Measurements from ENCODE around the gene LECT2. TPM values are rescaled to one million over a fixed set of nuclear protein-coding genes. Genes with fewer than 3 reads are reported as not detected.

The LECT2 gene
- polyA plus RNA-seq, 1 donor (not counting 4 experiments of a cell fraction or from before 2014, with no cell fraction given) = not detected

- no peak for FAIRE-seq
- dilution Hi-C loops (cut with MboI; ENCODE audit: extremely low pct_ligation_motif_present, low sequenced_read_pairs) = no loop called here
- TF ChIP-seq CTCF (optimal IDR thresholded peaks at IDR 0.05 in 1 of 3, IDR thresholded peaks at IDR 0.05 in 1 of 3, conservative IDR thresholded peaks at IDR 0.05 in 1 of 3; ENCODE audit: extremely low read depth in 1 of 3, insufficient read depth in 2 of 3, low read length in 3 of 3) = no peak
- TF ChIP-seq EZH2 (IDR thresholded peaks at IDR 0.05; ENCODE audit: low read length) = no peak
Measured at GRCh38 chr5:135950611-135951010, 4.2 kb downstream of the LECT2 start.

GRCh38 chr5:135944967-135945560, 9.7 kb downstream of the LECT2 start:
- dilution Hi-C loops (cut with MboI; ENCODE audit: extremely low pct_ligation_motif_present, low sequenced_read_pairs) = no loop called here
- Histone ChIP-seq H3K9me3 (ENCODE audit: control insufficient read depth, low read depth, low read length) (no peaks in the 10 kb centered on the region), H2AFZ (ENCODE audit: control insufficient read depth, low read length) (no peak overlapping the region), H3K4me2 (ENCODE audit: control insufficient read depth, extremely low read depth, insufficient read depth, low read depth, low read length) (no peak overlapping the region), H3K79me2 (ENCODE audit: control insufficient read depth, insufficient read depth, low read length) (no peaks in the 10 kb centered on the region), H3K9ac (ENCODE audit: control insufficient read depth, extremely low read depth, insufficient read depth, low read length) (no peak overlapping the region), H3K4me1 (ENCODE audit: control insufficient read depth, extremely low read depth, insufficient read depth, low read length) (no peaks in the 10 kb centered on the region), H4K20me1 (ENCODE audit: control insufficient read depth, extremely low read depth, insufficient read depth, low read length) (no peaks in the 10 kb centered on the region), H3K27me3 (ENCODE audit: control insufficient read depth, extremely low read depth, insufficient read depth, low read length) (no peaks in the 10 kb centered on the region), H3K36me3 (ENCODE audit: control insufficient read depth in 2 of 2, extremely low read depth in 1 of 2, insufficient read depth in 2 of 2, low read length in 2 of 2) (no peaks in the 10 kb centered on the region), H3K27ac (ENCODE audit: control insufficient read depth, insufficient read depth, low read length) (no peak overlapping the region), H3K4me3 (ENCODE audit: control insufficient read depth in 2 of 3, extremely low read depth in 1 of 3, insufficient read depth in 2 of 3, low read depth in 1 of 3, low read length in 3 of 3) (no peak overlapping the region), H3K9me1 (ENCODE audit: control insufficient read depth, extremely low read depth, insufficient read depth, low read length) (no peaks in the 10 kb centered on the region)
- FAIRE-seq = peak; percentile 88
- TF ChIP-seq EZH2 (IDR thresholded peaks at IDR 0.05; ENCODE audit: low read length) (no peak), CTCF (optimal IDR thresholded peaks at IDR 0.05 in 1 of 3, IDR thresholded peaks at IDR 0.05 in 1 of 3, conservative IDR thresholded peaks at IDR 0.05 in 1 of 3; ENCODE audit: extremely low read depth in 1 of 3, insufficient read depth in 2 of 3, low read length in 3 of 3) (peak; percentile 56 to 73 (median 66))
- peak; percentile 54 for DNase-seq (ENCODE audit: low read depth, low spot score)

More at GRCh38 chr5:135950611-135951010, 4.2 kb downstream of the LECT2 start:
- Histone ChIP-seq H3K27me3 (ENCODE audit: control insufficient read depth, extremely low read depth, insufficient read depth, low read length) (no peaks in the 10 kb centered on the region), H3K4me3 (ENCODE audit: control insufficient read depth in 2 of 3, extremely low read depth in 1 of 3, insufficient read depth in 2 of 3, low read depth in 1 of 3, low read length in 3 of 3) (no peak overlapping the region), H4K20me1 (ENCODE audit: control insufficient read depth, extremely low read depth, insufficient read depth, low read length) (no peaks in the 10 kb centered on the region), H3K4me1 (ENCODE audit: control insufficient read depth, extremely low read depth, insufficient read depth, low read length) (no peaks in the 10 kb centered on the region), H3K9me3 (ENCODE audit: control insufficient read depth, low read depth, low read length) (no peaks in the 10 kb centered on the region), H2AFZ (ENCODE audit: control insufficient read depth, low read length) (no peak overlapping the region), H3K9me1 (ENCODE audit: control insufficient read depth, extremely low read depth, insufficient read depth, low read length) (no peaks in the 10 kb centered on the region), H3K9ac (ENCODE audit: control insufficient read depth, extremely low read depth, insufficient read depth, low read length) (no peak overlapping the region), H3K36me3 (ENCODE audit: control insufficient read depth in 2 of 2, extremely low read depth in 1 of 2, insufficient read depth in 2 of 2, low read length in 2 of 2) (no peaks in the 10 kb centered on the region), H3K4me2 (ENCODE audit: control insufficient read depth, extremely low read depth, insufficient read depth, low read depth, low read length) (no peak overlapping the region), H3K27ac (ENCODE audit: control insufficient read depth, insufficient read depth, low read length) (no peak overlapping the region), H3K79me2 (ENCODE audit: control insufficient read depth, insufficient read depth, low read length) (no peaks in the 10 kb centered on the region)
- DNase-seq (ENCODE audit: low read depth, low spot score) = no peak
